Endometrium (tissue), 2 donors: ENCODE data around the gene SORCS2.

Experiments
- FAIRE-seq: peaks from 2 replicates; lab custom pipeline; 2012; peaks lifted over from hg19 to GRCh38; lab: Jason Lieb, UNC
- donor health status: control.
- donor health status: control.

SORCS2 gene

DNA sequence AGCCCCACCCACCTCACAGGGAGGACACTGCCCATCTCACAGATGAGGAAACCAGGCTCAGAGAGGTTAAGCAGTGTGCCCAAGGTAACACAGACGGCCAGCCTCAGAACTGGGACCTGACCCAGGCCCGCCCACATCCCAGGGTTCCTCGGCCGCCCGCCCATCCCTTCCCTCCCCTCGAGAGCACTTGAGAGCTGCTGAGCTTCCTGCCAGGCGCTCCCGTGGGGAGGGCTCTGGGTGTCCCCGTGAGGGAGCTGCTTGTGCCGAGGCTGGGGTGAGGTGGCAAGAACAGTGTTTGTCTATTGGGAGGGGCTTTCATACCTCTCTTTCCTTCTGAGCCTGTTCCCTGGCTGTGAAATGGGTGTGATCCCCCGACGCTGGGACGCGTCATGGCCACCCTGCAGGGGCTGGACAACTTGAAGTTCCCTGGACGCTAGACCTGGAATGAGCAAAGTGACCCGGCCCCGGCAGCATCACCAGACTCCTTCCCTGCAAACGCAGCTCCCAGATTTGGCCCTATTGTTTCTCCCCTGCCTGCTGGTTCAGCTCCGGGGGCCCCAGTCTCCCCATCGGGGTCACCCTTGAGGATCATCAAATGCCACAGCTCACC is 542.4 kb downstream of the SORCS2 start:
- FAIRE-seq, result no peak

DNA sequence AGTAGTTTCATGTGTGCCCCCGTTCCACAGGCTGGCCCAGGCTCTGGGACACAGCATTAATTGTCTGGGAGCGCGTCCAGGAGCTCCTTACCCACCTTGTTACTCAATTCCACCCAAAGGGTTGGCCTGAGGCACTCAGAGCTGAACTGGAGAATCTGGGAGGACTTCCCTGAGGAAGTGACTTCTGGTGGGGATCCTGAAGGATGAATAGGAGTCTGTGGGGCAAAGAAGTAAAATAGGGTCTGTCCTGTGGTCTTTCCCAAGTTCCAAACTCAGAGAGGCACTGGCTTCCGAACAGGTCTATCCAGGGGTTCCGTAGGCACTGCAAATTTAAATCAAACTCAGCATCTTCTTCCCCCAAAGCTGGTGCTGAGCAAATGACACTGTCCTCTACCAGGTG is 543.1 kb downstream of the SORCS2 start:
- no peak for FAIRE-seq

DNA sequence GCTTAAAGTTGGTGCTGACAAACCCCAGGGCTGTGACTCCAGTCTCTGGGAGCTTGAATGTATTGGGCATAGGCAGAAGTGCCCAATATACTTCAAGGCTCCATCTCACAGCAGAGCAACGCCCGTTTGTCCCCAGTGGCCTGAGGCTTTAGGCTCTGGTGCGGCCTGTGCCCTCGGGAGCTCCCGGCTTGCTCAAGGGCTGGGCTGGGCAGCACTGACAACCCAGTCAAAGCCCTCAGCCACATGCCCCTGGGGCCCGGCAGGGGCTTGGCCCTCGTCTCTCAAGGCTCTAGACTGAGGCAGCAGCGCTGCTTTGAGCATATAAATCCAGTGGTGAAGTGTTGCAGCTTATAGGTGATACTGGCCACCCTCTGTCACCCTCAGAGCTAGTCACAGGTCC is 543.6 kb downstream of the SORCS2 start:
- FAIRE-seq, result no peak

DNA sequence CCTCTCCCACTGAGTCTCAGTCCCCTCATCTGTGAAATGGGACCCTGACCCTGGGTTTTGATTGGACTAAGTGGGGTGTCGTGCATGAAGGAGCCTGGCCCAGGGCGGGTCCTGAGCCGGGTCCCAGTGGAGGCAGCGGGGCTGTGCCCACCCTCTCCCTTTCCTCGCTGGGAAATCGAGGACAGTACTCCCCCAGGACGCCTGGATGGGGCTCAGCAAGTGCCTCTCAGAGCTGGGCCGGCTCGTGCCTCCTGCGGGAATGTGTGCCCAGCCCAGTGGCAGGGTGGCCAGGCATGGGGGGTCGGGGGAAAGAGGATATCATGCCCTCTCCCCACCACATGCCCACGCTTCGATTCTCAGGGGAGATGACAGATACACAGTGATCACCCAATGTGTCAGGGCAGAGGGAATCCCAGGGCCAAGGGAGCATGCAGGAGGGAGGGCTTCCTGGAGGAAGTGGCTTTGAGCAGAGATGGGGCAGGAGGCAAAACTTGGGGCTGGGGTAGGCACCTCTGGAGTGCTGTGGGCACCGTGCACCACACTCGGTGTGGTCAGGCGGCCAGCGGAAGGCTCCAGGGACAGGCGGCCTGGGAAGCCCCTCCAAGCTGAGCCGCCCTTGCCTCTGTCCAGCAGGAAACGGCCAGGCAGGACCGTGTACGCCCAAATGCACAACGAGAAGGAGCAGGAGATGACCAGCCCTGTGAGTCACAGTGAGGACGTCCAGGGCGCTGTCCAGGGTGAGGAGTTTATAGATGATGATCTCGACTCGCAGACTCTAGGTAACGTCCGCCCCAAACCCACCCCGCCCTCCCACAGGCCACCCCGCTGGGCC is 544.3 kb downstream of the SORCS2 start:
- no peak for FAIRE-seq

DNA sequence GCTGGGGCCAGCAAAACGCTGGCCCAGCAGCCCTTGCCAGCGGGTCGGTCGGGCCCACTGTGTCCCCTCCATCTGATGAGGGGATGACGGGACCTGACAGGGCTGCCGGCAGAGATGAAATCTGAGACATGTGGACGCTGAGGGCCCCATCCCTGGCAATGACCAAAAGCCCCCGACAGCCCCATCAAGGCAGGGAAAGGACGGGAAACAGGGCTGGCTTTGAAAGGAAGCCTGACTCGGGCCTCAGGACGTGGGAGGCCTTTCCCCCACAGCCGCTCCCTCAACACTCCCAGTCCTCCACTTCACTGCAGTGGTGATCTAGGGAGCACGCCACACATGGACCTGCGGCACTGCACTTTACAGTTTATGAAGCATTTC is 544.9 kb downstream of the SORCS2 start:
- FAIRE-seq, result no peak

DNA sequence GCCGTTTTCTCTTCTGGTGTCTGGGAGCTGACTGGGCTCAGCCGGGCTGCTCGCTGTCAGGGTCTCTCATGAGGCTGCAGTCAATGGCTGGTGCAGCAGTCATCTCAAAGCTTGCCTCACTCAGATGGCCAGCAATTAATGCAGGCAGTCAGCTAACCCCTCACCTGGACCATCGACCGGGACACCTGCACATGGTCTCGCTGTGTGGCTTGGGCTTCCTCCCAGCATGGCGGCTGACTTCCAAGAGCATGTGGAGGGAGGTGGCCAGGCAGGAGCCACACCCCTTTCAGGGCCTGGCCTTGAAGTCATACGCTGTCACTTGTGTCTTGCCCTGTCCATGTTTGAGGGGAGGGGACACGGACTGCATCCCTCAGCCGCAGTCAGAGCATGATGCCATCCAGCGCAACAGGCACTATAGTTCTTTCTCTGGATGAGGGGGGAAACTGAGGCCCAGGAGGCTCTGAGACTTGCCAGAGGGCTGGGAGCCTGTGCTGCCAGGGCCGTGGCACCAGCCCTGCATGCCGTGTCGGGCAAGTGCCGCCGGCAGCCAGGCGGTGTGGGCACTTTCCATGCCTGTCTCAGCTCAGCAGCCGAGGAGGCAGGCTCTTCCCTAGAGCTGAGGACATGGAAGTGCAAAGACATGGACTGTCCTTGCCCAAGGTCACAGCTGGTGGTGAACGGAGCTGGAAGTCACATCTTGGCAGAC is 545.6 kb downstream of the SORCS2 start:
- FAIRE-seq, result no peak

DNA sequence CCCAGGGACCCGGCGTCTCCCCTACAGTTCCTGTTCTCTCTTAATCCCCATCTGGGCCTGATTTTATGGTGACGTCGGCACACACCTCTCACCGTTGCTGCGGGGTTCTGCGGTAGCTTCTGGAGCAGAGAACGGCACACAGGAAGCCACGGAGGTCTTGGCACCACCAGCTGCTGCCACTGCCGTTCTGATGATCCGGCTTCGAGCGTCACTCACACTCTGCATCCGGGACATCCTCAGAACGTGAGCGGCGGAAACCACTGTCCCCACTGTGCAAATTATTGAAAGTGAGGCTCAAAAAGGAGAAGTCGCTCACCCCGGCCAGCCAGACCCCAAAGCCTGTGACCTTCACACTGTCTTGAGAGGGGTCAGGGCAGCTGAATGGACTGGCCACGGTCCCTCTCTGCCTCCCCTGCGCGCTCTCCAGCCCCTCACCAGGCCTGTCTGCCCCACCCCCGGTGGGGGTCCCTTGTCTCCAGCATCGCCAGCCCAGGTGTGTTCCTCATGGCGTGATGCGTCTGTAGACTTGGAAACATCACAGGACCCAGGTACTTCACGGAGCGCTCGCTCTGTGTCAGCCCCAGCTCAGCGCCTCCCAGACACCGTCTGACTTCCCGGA is 546.2 kb downstream of the SORCS2 start:
- no peak for FAIRE-seq

DNA sequence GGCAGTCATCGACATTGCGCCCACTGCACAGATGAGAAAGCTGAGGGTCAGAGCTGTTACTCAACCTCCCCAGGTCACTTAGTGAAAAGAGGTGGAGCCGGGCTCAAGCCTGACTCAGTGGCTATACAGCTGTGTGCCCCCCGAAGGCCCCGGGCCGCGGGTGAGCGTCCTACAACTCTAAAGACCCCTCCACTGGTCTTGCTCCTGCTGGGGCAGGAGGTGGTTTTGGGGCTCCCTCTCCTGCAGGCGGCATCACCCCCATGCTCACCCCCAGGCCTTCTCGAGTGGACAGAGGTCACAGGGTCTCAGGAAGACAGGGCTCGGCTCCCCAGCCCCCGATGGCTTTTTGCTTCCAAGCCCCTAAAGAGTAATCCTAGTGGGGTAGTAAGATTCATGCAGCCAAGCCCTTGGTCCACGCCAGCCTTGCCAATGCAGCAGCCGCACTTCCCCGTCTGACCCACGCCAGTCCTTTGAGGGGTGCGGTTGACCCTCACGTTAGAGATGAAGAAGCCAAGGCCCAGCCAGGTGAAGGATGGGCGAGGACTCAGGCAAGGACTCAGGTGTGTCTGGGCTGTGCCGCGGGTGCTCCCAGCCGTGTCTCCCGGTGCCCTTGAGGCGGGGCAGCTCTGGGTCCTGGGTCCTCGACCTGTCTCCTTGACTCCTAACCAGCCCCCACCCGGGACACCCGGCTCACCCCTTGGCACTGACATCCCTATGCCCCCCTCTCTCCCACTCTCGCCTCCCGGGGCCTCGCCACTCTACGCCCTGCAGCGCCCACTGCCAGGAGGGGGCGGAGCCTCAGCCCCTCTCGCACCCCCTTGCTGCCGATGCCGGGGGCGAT is 547.0 kb downstream of the SORCS2 start:
- FAIRE-seq, result no peak

DNA sequence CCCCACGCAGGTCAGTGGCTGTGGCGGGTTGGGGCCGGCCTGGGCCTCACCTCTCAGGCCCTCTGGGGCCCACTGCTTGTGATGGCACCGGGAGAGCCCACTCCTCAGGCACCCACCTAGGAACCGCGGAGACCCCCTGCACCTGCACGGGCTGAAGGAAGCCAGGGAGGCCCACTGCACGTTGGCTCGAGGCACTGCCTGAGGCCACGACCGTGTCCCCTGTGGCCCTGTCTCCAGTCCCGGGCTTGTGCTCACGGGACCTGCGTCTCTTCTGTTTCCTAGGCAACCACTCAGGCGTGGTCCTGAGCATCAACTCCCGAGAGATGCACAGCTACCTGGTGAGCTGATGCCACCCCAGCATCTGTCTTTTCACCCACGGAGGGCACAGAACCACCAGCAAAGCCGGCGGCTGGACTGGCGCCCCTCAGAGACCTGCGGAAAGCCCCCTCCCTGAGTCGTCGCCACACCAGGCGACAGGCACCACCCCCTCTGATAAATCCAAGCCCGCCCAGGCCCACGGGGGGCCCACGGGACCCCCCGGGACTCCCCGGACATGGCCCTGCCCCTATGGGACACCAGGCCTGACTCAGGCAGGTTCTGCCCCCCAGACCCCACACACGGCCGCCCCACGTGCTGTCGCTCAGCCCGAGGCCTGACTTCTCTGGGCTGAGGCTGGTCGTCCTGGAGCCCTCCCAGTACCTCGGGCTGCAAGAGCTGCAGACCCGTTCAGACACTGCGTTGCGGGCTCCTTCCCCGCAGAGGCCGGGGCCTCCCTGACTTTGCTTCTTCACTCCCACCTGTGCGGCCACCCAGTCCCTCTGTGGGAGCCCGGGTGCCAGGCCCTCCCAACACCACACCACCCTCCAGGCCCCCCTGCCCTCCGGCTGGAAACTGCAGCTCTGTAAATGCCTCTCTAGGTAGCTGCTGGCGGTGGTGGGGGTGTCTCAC is 547.9 kb downstream of the SORCS2 start:
- no peak for FAIRE-seq

DNA sequence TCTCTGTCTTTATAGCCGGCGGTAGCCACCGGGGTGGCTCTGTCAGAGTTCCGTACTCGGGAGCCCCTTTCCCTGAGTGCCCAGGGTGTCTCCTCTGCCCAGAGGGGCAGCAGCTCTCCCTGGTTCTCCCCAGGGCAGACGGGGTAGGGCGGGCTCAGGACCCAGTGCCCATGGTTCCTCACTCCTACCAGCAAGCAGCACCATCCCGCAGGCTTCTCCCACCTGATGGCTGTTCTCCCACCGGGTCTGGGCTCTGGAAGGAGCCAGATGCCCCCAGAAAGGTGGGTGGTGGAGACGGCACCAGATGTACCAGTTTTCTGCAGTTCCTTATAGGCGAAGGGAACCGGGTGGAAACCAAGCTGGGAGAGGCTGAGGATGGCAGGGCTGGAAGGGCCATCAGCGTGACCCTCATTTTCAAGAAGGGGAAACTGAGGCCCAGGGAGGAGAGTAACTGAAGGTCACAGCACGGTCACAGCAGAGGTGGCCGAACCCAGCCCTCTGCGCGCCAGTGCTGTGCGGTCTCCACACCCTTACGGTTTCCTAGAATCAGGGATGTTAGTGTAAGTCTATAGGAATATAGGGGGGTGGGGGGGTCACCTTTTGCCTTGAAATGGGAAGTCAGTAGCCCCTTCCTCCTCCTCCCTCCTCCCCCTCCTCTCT is 548.7 kb downstream of the SORCS2 start:
- no peak for FAIRE-seq

DNA sequence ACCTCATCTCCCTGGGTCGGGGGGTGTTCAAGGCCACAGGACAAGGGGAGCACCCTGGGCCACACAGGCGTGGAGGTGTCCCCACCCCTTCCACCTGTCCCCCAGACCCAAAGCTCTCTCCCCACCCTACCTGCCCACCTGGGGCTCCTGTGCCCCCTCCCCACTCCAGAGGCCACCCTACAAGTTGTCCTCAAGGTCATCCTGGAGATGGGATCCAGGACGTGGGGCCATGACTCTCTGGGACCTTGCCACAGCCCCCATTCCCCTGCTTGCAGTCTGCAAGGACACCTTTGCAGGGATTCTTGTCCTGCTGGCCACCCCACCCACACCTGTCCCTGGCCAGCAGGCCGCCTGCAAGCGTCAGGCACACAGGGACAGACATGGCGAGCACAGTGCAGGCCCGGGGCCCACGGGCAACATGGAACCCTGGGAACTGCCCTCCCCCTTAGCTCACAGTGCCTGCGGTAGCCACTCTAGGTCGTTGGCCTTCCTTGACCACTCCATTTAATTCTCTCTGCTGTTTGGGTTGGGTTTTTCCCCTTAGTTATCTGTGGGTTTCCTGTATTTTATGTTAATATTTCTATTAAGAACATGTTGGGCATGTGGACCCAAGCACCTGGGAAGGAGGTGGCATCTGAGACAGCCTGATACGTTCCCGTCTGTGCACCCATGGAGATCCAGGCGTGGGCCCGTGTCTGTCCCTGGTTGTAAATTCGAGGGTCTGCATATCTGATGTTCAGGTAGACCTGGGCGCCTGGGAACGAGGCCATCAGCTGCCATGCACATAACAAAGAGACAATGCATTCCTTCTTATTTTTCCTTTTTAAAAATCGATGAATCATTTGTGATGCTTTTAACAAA is 549.8 kb downstream of the SORCS2 start:
- no peak for FAIRE-seq

DNA sequence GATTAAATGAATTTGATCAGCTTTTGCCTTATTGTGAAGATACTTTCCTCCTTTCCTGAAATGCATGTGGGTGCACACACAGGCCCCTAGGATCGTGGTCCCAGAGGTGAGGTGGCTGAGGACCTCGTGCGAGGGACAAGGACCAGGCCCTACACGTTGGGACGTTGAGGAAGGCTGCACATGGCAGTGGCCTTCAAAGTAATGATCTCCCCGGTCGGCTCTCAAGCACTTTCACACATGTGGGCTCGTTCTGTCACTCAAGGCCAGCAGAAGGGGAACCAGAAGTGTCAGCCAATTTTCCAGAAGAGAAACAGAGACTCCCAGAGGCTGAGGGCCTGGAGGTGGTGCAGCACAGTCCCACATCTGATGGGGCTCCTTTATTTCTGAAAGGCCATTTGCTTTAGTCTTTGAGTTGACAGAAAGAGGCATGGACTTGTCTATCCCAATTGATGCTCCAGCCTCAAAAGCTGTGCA is 550.5 kb downstream of the SORCS2 start:
- no peak for FAIRE-seq

DNA sequence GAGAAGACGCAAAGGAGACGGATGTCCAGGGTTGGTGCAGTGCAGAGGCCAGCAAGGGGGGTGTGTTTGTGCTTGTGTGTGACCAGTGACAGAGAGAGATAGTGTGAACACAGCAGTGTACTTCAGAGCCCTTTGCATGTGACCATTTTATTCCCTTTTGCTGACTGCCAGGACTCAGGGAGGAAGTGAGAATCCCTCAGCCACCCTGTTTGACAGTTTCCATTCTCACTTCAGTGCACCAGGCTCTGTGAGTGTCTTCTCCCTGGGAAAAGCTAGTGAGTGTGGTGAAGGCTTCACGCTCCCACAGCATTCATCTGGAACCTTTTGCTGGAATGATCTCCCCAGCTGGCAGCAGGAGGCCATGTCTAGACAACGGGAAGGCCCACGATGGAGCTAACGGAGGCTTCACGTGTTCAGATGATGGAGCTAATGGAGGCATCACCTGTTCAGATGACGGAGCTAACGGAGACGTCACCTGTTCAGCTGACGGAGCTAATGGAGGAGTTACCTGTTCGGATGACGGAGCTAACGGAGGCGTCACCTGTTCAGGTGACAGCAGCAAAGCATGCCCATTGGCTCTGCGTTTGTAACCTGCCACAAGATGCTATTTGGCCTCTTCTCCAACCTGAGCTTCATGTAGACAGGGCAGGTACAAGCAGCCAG is 551.9 kb downstream of the SORCS2 start:
- FAIRE-seq, result no peak

DNA sequence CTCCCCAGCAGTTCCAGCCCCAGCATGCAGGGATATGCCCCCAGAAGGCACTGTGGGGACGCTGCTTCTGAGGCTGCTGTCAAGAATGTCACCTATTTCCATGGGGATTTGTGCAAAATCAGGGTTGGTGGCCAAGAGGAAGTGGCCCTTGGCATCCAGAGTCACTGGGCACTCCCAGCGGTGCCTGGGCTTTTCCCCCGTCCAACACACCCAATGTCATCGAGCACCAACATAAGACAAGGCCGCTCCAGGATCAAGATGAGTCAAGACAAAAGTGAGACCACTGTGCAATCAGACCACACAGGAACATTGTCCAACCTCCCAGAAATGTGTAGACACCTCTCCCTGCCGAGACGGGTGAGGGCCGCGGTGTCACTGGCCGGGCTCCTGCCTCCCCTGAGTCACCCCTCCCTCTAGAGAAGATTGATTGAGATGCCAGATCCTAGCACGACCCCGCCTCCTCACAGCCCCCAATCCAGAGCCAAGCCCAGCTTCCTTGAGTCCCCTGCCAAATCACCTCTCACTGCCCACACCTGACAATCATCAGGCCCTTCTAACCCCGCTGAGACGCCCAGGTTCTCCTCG is 553.1 kb downstream of the SORCS2 start:
- no peak for FAIRE-seq

DNA sequence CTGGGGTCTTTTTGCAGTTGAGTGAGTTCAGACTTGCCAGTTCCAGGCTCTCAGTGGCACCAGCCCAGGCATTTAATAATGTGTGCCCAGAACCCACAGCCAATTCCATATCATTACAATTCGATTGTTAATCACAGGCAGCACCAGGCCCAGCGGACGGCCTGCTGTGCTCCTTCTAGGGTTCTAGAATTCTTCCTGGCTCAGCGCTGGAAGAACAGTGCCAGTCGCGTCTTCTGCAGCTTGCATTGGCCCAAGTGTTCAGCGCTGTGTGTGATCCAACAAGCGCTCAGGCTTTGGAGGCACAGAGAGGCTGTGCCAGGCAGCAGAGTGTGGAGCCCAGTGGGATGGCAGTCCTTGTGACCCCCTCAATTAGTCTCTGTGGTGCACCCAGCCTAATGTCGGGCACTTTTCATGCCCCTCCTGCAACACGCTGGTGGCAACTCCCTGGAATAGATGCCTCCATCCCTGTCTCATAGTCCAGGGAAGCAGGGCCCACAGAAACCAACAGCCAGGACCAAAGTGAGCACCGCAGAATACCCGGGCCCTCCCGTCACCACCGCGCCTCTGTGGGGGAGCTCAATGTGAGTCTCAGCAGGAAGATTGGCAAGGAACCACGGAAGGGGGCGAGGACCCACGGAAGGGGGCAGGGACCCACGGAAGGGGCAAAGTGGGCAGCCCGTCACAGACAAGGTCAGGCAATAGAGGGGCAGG is 554.2 kb downstream of the SORCS2 start:
- no peak for FAIRE-seq

DNA sequence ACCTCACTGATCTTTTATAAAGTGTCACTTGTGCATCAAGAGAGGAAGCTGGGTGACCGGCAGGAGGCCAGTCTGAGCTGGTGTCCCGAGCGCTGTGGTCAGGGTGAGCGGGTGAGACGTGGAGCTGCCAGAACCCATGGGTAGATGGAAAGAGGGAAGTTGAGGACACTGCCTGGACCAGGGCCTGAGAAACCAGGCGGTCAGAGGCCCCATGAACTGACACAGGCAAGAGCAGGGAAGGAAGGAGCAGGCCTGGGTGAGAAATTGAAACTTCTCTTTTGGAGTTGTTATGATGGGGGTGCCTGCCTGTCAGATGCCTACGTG is 554.7 kb downstream of the SORCS2 start:
- FAIRE-seq, result no peak

DNA sequence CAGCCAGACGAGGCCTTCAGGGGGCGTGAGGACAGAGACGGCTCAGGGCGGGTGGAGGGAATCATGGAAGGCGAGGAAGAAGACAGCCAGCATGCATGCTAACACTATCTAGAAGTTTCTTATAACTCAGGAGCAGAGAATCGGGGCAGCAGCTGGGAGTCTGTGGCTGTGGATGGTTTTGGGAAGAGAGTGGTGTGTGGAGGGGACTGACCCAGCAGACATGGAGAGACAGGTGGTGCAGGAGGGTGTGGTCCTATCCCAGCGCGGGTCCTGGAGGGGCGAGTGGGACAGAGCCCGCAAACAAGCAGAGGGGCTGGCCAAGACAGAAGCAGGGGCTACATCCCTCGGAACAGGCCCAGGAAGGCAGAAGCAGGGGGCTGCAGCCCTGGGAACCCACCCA is 555.2 kb downstream of the SORCS2 start:
- no peak for FAIRE-seq

DNA sequence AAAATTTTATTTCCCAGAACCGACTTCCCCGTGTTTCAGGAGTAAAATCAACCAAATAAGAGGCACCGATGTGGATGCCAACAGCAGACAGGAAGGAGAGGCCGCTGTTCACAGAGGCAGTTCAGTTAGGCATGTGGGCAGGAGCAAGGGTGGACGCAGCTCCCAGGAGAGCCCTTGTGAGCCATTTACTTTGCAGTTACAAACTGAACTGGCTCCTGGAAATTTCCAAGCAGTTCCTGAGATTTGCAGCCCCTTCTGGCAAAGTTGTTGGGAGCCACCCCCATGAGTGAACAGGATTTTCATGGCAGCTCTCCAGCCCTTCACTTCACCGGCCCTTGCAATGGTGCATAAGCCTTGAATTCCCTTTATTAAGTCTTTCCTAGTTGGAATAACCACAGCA is 558.2 kb downstream of the SORCS2 start:
- FAIRE-seq, result no peak
